IMR-90 (cell line): ENCODE data around the gene CATSPERE. TPM values are rescaled to one million over a fixed set of nuclear protein-coding genes. Genes with fewer than 3 reads are reported as not detected.

Source experiments
- ATAC-seq: fragments of 200-7000 bp; cut with Tn5 transposase; 2 replicates; pipeline ENCODE4 v1.9.1; 2020; ENCODE audit warnings: low read depth, mild to moderate bottlenecking, moderate library complexity
- BruUV-seq: library from RNA; stranded (reverse); fragments of 400-500 nt; replicated peaks from 2 replicates; lab custom pipeline; 2021; lab: Mats Ljungman, UMichigan
- CTCF ChIA-PET: fragments of 300-600 bp; formaldehyde crosslinking; extraction: SDS; loops from one replicate; lab custom pipeline; 2021; ENCODE audit warnings: antibody characterized with exemption; lab: Yijun Ruan, JAX
- POLR2A ChIA-PET: fragments of 300-600 bp; sonication (Branson Sonifier 250); formaldehyde crosslinking; loops from one replicate; lab custom pipeline; 2022; ENCODE audit warnings: antibody characterized with exemption; ENCODE audit not compliant: unreplicated experiment; lab: Charles Lee
- DNase-seq: peaks from one replicate; pipeline ENCODE4 v3.0.0; 2013
- H2AFZ ChIP-seq: replicated peaks from 2 replicates; pipeline ENCODE3; 2013; ENCODE audit warnings: low read length, mild to moderate bottlenecking; ENCODE audit not compliant: poor library complexity
- H2AK5ac ChIP-seq: 2 replicates; pipeline ENCODE4 v1.6.1; 2013; ENCODE audit warnings: low read depth, low read length, inconsistent platforms
- H2AK9ac ChIP-seq: replicated peaks from 2 replicates; pipeline ENCODE3; 2013; ENCODE audit warnings: mild to moderate bottlenecking, low read depth, low read length, moderate library complexity; ENCODE audit not compliant: poor library complexity
- H2BK120ac ChIP-seq: 2 replicates; pipeline ENCODE4 v1.6.1; 2013; ENCODE audit warnings: low read depth, low read length, inconsistent platforms
- H2BK15ac ChIP-seq: 3 replicates; pipeline ENCODE4 v1.6.1; 2013; ENCODE audit warnings: low read depth, low read length, inconsistent platforms
- H2BK20ac ChIP-seq: 2 replicates; pipeline ENCODE4 v1.6.1; 2013; ENCODE audit warnings: low read depth, mild to moderate bottlenecking, inconsistent platforms, low read length, moderate library complexity
- H2BK5ac ChIP-seq: 2 replicates; pipeline ENCODE4 v1.6.1; 2013; ENCODE audit warnings: mild to moderate bottlenecking, low read depth, low read length, inconsistent platforms; ENCODE audit not compliant: poor library complexity, severe bottlenecking
- H3K14ac ChIP-seq: replicated peaks from 2 replicates; pipeline ENCODE4 v1.6.1; 2013; ENCODE audit warnings: low read depth, low read length, inconsistent platforms
- H3K18ac ChIP-seq: 2 replicates; pipeline ENCODE4 v1.6.1; 2013; ENCODE audit warnings: low read depth, low read length, control low read depth
- H3K23ac ChIP-seq: 2 replicates; pipeline ENCODE4 v1.6.1; 2013; ENCODE audit warnings: low read depth, low read length, inconsistent platforms
- H3K27ac ChIP-seq: 2 replicates; pipeline ENCODE4 v1.5.1; 2013; ENCODE audit warnings: mild to moderate bottlenecking, control low read depth, low read length; ENCODE audit not compliant: insufficient read depth
- H3K27me3 ChIP-seq: 2 replicates; pipeline ENCODE4 v1.6.1; 2013; ENCODE audit warnings: low read length; ENCODE audit not compliant: control insufficient read depth, insufficient read depth
- H3K36me3 ChIP-seq: 2 replicates; pipeline ENCODE4 v1.6.1; 2013; ENCODE audit warnings: low read length, mixed read lengths; ENCODE audit not compliant: control insufficient read depth, insufficient read depth
- H3K4ac ChIP-seq: 2 replicates; pipeline ENCODE4 v1.6.1; 2013; ENCODE audit warnings: low read depth, low read length, inconsistent platforms
- H3K4me1 ChIP-seq: 2 replicates; pipeline ENCODE4 v1.6.1; 2013; ENCODE audit warnings: low read length, mixed read lengths; ENCODE audit not compliant: control insufficient read depth, insufficient read depth
- H3K4me2 ChIP-seq: 2 replicates; pipeline ENCODE4 v1.6.1; 2013; ENCODE audit warnings: low read depth, mild to moderate bottlenecking, control low read depth, low read length, moderate library complexity
- H3K4me3 ChIP-seq: 2 replicates; pipeline ENCODE4 v1.5.1; 2013; ENCODE audit warnings: low read depth, mild to moderate bottlenecking, control low read depth, low read length, moderate library complexity; ENCODE audit not compliant: insufficient read depth
- H3K56ac ChIP-seq: 2 replicates; pipeline ENCODE4 v1.6.1; 2013; ENCODE audit warnings: low read length, inconsistent platforms; ENCODE audit not compliant: insufficient read depth; ENCODE audit errors: extremely low read depth
- H3K79me1 ChIP-seq, 2 experiments: 2 replicates each; pipeline ENCODE4 v1.6.1; 2013; ENCODE audit warnings: low read length in 2 of 2, inconsistent platforms in 1 of 2, low read depth in 1 of 2
- H3K9ac ChIP-seq: 2 replicates; pipeline ENCODE4 v1.6.1; 2013; ENCODE audit warnings: low read depth, low read length, control low read depth
- H3K9me1 ChIP-seq: 2 replicates; pipeline ENCODE4 v1.6.1; 2013; ENCODE audit warnings: low read length, inconsistent platforms; ENCODE audit not compliant: insufficient read depth
- H3K9me3 ChIP-seq: 2 replicates; pipeline ENCODE4 v1.6.1; 2013; ENCODE audit warnings: low read length; ENCODE audit not compliant: control insufficient read depth, insufficient read depth
- H4K20me1 ChIP-seq: 2 replicates; pipeline ENCODE4 v1.6.1; 2013; ENCODE audit warnings: low read length, inconsistent platforms; ENCODE audit not compliant: insufficient read depth
- H4K5ac ChIP-seq: 2 replicates; pipeline ENCODE4 v1.6.1; 2013; ENCODE audit warnings: mild to moderate bottlenecking, low read depth, low read length, control low read depth
- H4K8ac ChIP-seq, 2 experiments: 2 replicates each; pipeline ENCODE4 v1.6.1; 2013; ENCODE audit warnings: low read depth in 2 of 2, low read length in 2 of 2, control low read depth in 1 of 2, inconsistent platforms in 1 of 2
- H4K91ac ChIP-seq: 2 replicates; pipeline ENCODE4 v1.6.1; 2013; ENCODE audit warnings: low read depth, low read length, inconsistent platforms; ENCODE audit not compliant: insufficient read depth
- MAFK ChIP-seq: IDR thresholded peaks from 2 replicates; pipeline ENCODE4 v1.6.1; 2012; ENCODE audit warnings: low read depth, low read length, improper control_type of control experiment
- MXI1 ChIP-seq: IDR thresholded peaks from 2 replicates; pipeline ENCODE4 v1.6.1; 2012; ENCODE audit warnings: low read depth, mild to moderate bottlenecking, low read length, moderate library complexity, borderline replicate concordance
- WGBS, 2 experiments: methylation state at CpG; one replicate each; pipeline versions ENCODE4 v1.1.5 to v1.1.7; 2013; ENCODE audit warnings: missing lambda C conversion rate in 2 of 2; ENCODE audit not compliant: insufficient read length in 1 of 2; ENCODE audit errors: extremely low coverage in 2 of 2; 5-methylcytosine and 5-hydroxymethylcytosine counted together
- dilution Hi-C: fragments of 300-500 bp; cut with HindIII; formaldehyde crosslinking; loops from one replicate; pipeline ENCODE4 v1.14.3; 2018; ENCODE audit warnings: low sequenced_read_pairs; ENCODE audit not compliant: unreplicated experiment
- in situ Hi-C: fragments of 300-500 bp; cut with MboI; formaldehyde crosslinking; loops from 3 replicates; pipeline ENCODE4 v1.14.3; 2019; ENCODE audit warnings: low sequenced_read_pairs, inconsistent platforms, mixed read lengths
- intact Hi-C: fragments of 100-400 bp; cut with micrococcal nuclease; formaldehyde crosslinking; loops from 2 replicates; pipeline ENCODE4 v1.10.0; 2022
- polyA plus RNA-seq, 3 experiments: library from polyadenylated mRNA; depleted of rRNA; stranded (reverse); fragments of >200 nt; gene quantifications; 2 replicates each; pipeline ENCODE4 v1.2.3, GENCODE V29; 2012; ENCODE audit warnings: low replicate concordance in 1 of 3
- total RNA-seq: library from RNA; depleted of rRNA; stranded (reverse); fragments of >200 nt; gene quantifications from 2 replicates; pipeline ENCODE4 v1.2.3, GENCODE V29; 2012

The CATSPERE gene
- total and polyA plus RNA-seq, 2 of the 4 experiments (the other 2 are of a cell fraction), result 0.07 to 0.18 TPM

GRCh38 chr1:244628789-244629188 is 167.7 kb downstream of the CATSPERE start:
- Histone ChIP-seq H3K9ac (no peak overlapping the region), H3K56ac (no peak overlapping the region), H3K27ac (no peak overlapping the region), H4K8ac (no peak overlapping the region), H3K4me1 (no peaks in the 10 kb centered on the region), H2BK5ac (no peak overlapping the region), H3K9me1 (no peaks in the 10 kb centered on the region), H4K91ac (no peak overlapping the region), H2BK120ac (no peak overlapping the region), H2BK20ac (no peak overlapping the region), H3K14ac (no peak overlapping the region), H3K27me3 (peaks cover 5% of the 10 kb centered on the region), H3K36me3 (no peaks in the 10 kb centered on the region), H3K4me2 (no peak overlapping the region), H2BK15ac (no peak overlapping the region), H3K79me1 (no peaks in the 10 kb centered on the region), H3K4ac (no peak overlapping the region), H2AFZ (no peak overlapping the region), H2AK9ac (no peak overlapping the region), H3K9me3 (peaks cover 2% of the 10 kb centered on the region; the same call in 1 of the 2 replicates), H2AK5ac (no peak overlapping the region), H4K5ac (no peak overlapping the region), H3K18ac (no peak overlapping the region), H4K20me1 (no peaks in the 10 kb centered on the region), H3K4me3 (no peak overlapping the region), H3K23ac (no peak overlapping the region)
- DNase-seq, result peak; percentile 4
- TF ChIP-seq MAFK (peak; percentile 62), MXI1 (no peak)
- in situ Hi-C loops (no loop called here), dilution Hi-C loops (no loop called here), intact Hi-C loops (no loop called here)
- ATAC-seq, result no peak
- ChIA-PET POLR2A (no interaction called here), CTCF (interaction anchor here (1.1 kb wide), 1 partner anchor 9 kb away, joined by 4 read pairs; no protein-coding TSS in a partner anchor)
- WGBS, 2 experiments, result 81% methylated on average over 2 of the region's 5 CpGs; no CpG with 5 or more reads in 1 of the 2 experiments
- BruUV-seq, result no TSS peak
